ENCODE data around the gene IQGAP2.

DNA sequence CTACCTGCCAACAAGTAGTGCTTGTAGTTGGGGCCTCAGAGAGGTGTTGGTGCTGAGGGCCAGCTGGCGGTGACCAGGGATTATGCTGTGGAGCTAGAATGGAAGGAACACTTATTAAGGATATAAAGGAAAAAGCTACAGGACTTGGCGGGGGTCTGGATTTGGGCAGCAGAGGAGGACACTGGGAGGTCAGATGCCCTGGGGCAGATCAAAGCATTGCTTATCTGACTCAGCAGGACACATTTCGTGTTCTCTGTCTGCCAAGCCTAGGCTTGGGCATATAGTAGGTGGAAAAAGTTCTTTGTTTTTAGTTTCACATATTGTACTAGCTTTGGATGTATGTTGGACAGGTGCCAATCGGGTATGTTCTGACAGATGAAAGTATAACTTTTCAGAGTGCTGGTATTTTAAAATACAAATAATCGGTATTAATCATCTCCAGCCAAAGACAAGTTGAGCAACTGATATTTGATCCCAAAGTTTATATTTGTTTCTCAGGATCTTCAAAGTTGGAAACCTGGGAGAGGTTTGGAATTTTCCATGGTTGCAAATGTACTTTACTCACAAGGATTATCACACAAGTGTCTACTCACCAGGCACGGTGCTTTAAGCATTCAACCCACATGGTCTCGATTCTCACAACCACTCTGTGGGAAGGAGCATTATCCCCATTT, 69.4 kb downstream of the IQGAP2 start:
- TF ChIP-seq, protein P1, sequence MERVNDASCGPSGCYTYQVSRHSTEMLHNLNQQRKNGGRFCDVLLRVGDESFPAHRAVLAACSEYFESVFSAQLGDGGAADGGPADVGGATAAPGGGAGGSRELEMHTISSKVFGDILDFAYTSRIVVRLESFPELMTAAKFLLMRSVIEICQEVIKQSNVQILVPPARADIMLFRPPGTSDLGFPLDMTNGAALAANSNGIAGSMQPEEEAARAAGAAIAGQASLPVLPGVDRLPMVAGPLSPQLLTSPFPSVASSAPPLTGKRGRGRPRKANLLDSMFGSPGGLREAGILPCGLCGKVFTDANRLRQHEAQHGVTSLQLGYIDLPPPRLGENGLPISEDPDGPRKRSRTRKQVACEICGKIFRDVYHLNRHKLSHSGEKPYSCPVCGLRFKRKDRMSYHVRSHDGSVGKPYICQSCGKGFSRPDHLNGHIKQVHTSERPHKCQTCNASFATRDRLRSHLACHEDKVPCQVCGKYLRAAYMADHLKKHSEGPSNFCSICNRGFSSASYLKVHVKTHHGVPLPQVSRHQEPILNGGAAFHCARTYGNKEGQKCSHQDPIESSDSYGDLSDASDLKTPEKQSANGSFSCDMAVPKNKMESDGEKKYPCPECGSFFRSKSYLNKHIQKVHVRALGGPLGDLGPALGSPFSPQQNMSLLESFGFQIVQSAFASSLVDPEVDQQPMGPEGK (CRISPR knock-in tag; IDR thresholded peaks at IDR 0.05; ENCODE audit: borderline replicate concordance): no peak
- no peak for TF ChIP-seq ARNTL (CRISPR knock-in tag; IDR thresholded peaks at IDR 0.05; ENCODE audit: borderline replicate concordance, low read depth)
- TF ChIP-seq, protein P2, sequence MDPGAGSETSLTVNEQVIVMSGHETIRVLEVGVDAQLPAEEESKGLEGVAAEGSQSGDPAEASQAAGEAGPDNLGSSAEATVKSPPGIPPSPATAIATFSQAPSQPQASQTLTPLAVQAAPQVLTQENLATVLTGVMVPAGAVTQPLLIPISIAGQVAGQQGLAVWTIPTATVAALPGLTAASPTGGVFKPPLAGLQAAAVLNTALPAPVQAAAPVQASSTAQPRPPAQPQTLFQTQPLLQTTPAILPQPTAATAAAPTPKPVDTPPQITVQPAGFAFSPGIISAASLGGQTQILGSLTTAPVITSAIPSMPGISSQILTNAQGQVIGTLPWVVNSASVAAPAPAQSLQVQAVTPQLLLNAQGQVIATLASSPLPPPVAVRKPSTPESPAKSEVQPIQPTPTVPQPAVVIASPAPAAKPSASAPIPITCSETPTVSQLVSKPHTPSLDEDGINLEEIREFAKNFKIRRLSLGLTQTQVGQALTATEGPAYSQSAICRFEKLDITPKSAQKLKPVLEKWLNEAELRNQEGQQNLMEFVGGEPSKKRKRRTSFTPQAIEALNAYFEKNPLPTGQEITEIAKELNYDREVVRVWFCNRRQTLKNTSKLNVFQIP (CRISPR knock-in tag; IDR thresholded peaks at IDR 0.05; ENCODE audit: borderline replicate concordance, low read depth): no peak

Measured in SK-N-SH treated with all-trans-retinoic acid at 6 μM for 48 hours (cell line).